Activated gamma-delta T cell (primary cell): ENCODE results near the gene CACFD1.

Experiments used
- DNase-seq: peaks from one replicate; lab custom pipeline; 2025; lab: John Stamatoyannopoulos, UW

The CACFD1 gene

GRCh38 chr9:133464638-133465037 is 4.9 kb downstream of the CACFD1 start:
- no peak for DNase-seq

- no peak for DNase-seq
Observed at GRCh38 chr9:133465984-133466383, 6.2 kb downstream of the CACFD1 start.

- no peak for DNase-seq
Observed at GRCh38 chr9:133467101-133467500, 7.3 kb downstream of the CACFD1 start.

GRCh38 chr9:133468374-133468773 is 8.6 kb downstream of the CACFD1 start:
- DNase-seq, result no peak

- no peak for DNase-seq
Observed at GRCh38 chr9:133468777-133469421, 9.1 kb downstream of the CACFD1 start.

- no peak for DNase-seq
Observed at GRCh38 chr9:133470427-133470924, 10.7 kb downstream of the CACFD1 start.

GRCh38 chr9:133470988-133471387 is 11.2 kb downstream of the CACFD1 start:
- DNase-seq, result no peak

- DNase-seq, result no peak
Observed at GRCh38 chr9:133471551-133472276, 11.9 kb downstream of the CACFD1 start.

- DNase-seq, result no peak
Observed at GRCh38 chr9:133472277-133472645, 12.5 kb downstream of the CACFD1 start.

GRCh38 chr9:133472753-133473378 is 13.1 kb downstream of the CACFD1 start:
- no peak for DNase-seq

- DNase-seq, result no peak
Observed at GRCh38 chr9:133473743-133474142, 14.0 kb downstream of the CACFD1 start.

GRCh38 chr9:133474215-133474614 is 14.4 kb downstream of the CACFD1 start:
- no peak for DNase-seq

- no peak for DNase-seq
Observed at GRCh38 chr9:133474853-133475252, 15.1 kb downstream of the CACFD1 start.

- no peak for DNase-seq
Observed at GRCh38 chr9:133475292-133476012, 15.7 kb downstream of the CACFD1 start.

GRCh38 chr9:133476036-133476931 is 16.5 kb downstream of the CACFD1 start:
- no peak for DNase-seq

GRCh38 chr9:133476941-133477340 is 17.2 kb downstream of the CACFD1 start:
- DNase-seq, result no peak

- DNase-seq, result no peak
Observed at GRCh38 chr9:133477461-133477860, 17.7 kb downstream of the CACFD1 start.

- DNase-seq, result no peak
Observed at GRCh38 chr9:133477992-133478850, 18.4 kb downstream of the CACFD1 start.

- peak; percentile 83 for DNase-seq
Observed at GRCh38 chr9:133478851-133479711, 19.3 kb downstream of the CACFD1 start, which contains the start of gene SLC2A6. SLC2A6 (minus strand) TSS chr9:133479099; CDS start chr9:133479059, 40 bp downstream.
